Measurements from ENCODE around the gene TBL3.

DNA sequence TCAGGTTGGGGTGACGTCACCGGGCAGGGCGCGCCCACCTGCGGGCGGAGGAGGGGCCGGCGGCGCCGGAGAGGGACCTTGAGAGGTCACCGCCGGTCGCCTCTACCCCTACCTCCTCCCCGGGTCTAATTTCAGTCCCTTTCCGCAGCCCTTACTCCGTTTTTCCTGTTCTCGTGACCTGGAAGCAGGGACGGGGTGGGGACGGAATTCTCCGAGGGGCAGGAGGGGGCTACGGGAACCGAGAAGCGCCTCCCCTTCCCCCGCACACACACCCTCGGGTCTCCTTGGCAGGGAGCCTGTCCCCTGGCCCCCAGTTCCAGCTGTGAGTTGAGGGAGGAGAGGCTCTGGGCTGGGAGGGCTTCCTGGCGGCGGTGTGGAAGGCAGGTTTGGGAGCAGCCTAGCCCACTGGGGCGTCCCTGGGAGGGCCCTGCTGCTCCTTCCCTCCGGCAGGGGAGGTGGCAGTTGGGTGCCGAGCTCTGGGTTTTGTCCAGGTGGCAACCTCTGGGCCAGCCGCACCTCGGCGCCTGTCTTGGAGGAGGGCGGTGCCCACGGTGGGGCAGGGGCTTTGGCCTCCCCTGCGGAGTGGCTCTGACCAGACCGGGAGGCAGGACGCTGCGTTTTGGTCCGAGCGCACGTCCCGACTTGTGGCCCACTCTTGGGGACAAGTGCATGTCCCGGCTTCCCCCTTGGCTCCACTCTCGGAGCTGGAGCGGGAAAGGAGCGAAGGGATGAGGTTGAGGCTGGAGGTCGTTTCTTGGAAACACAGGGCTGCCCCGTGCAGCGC is 18.7 kb downstream of the TBL3 start:
- TF ChIP-seq, protein P1, sequence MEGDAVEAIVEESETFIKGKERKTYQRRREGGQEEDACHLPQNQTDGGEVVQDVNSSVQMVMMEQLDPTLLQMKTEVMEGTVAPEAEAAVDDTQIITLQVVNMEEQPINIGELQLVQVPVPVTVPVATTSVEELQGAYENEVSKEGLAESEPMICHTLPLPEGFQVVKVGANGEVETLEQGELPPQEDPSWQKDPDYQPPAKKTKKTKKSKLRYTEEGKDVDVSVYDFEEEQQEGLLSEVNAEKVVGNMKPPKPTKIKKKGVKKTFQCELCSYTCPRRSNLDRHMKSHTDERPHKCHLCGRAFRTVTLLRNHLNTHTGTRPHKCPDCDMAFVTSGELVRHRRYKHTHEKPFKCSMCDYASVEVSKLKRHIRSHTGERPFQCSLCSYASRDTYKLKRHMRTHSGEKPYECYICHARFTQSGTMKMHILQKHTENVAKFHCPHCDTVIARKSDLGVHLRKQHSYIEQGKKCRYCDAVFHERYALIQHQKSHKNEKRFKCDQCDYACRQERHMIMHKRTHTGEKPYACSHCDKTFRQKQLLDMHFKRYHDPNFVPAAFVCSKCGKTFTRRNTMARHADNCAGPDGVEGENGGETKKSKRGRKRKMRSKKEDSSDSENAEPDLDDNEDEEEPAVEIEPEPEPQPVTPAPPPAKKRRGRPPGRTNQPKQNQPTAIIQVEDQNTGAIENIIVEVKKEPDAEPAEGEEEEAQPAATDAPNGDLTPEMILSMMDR (conservative IDR thresholded peaks at IDR 0.05): no peak
- TF ChIP-seq ZFX (IDR thresholded peaks at IDR 0.05): no peak

Measured in C4-2B (cell line).